ENCODE data around the gene EIF4A3. TPM values are rescaled to one million over a fixed set of nuclear protein-coding genes. Genes with fewer than 3 reads are reported as not detected.
"Not testable (repeated sequence)": the region's sequence is repeated elsewhere in the genome, so short reads cannot be mapped to it uniquely, and the experiment has no call there.

The EIF4A3 gene
- total and polyA plus RNA-seq, 9 of the 15 experiments (the other 6 are each of a cell fraction or from before 2014, with no cell fraction given) = 62.7 to 171 (median 127) TPM

- no peak overlapping the region for H3K27ac ChIP-seq (ENCODE audit: extremely low read depth, low read depth, low read length)
- BruUV-seq (replicated peaks) = no TSS peak
Measured at GRCh38 chr17:80158846-80159245, 11.9 kb upstream of the EIF4A3 start.

GRCh38 chr17:80155600-80155999 lies 8.7 kb upstream of the EIF4A3 start:
- ATAC-seq; BruUV-seq (replicated peaks); intact Hi-C loops (cut with micrococcal nuclease); H3K9ac ChIP-seq (ENCODE audit: insufficient read depth in 1 of 2, low read depth in 2 of 2, low read length in 2 of 2); in situ Hi-C loops (cut with MboI); H3K27ac ChIP-seq (ENCODE audit: extremely low read depth, low read depth, low read length); H3K4me3 ChIP-seq; H3K27me3 ChIP-seq (ENCODE audit: control insufficient read depth in 2 of 2, insufficient read depth in 2 of 2, low read length in 2 of 2); H3K4me2 ChIP-seq (ENCODE audit: insufficient read depth, low read length); DNase-seq (ENCODE audit: extremely low read depth in 1 of 4, low spot score in 3 of 4); H3K9me3 ChIP-seq (replicated peaks; ENCODE audit: control insufficient read depth, insufficient read depth, low read depth, low read length); H3K79me2 ChIP-seq (ENCODE audit: control insufficient read depth, insufficient read depth, low read length); POLR2A ChIA-PET; H4K20me1 ChIP-seq (replicated peaks; ENCODE audit: control insufficient read depth, insufficient read depth, low read length); FAIRE-seq; H2AFZ ChIP-seq (ENCODE audit: low read depth, low read length); H3K36me3 ChIP-seq (ENCODE audit: control insufficient read depth, insufficient read depth, low read length); CTCF ChIA-PET (ENCODE audit: low intra/inter-chr PET ratio); H3K9me1 ChIP-seq (ENCODE audit: control insufficient read depth, insufficient read depth, low read length); H3K4me1 ChIP-seq (replicated peaks in 1 of 2; ENCODE audit: control insufficient read depth in 2 of 2, insufficient read depth in 2 of 2, low read length in 2 of 2): not testable (repeated sequence)
- TF ChIP-seq TRIM28 (IDR thresholded peaks at IDR 0.05) (peak; percentile 85), TRIM24 (IDR thresholded peaks at IDR 0.05) (peak in 1 of 2 experiments; percentile 15; a peak in 1 of 4 replicates), EP300 (IDR thresholded peaks at IDR 0.05; ENCODE audit: low read length) (peak; percentile 13; the same call in 1 of the 2 replicates), CBX3 (IDR thresholded peaks at IDR 0.05; ENCODE audit: borderline replicate concordance in 1 of 2, low read length in 2 of 2) (peak in 1 of 2 experiments; percentile 74; a peak in 1 of 3 replicates), CBX5 (IDR thresholded peaks at IDR 0.05; ENCODE audit: borderline replicate concordance, low read depth) (peak; percentile 77; the same call in 1 of the 2 replicates)
- TF ChIP-seq, protein P1, sequence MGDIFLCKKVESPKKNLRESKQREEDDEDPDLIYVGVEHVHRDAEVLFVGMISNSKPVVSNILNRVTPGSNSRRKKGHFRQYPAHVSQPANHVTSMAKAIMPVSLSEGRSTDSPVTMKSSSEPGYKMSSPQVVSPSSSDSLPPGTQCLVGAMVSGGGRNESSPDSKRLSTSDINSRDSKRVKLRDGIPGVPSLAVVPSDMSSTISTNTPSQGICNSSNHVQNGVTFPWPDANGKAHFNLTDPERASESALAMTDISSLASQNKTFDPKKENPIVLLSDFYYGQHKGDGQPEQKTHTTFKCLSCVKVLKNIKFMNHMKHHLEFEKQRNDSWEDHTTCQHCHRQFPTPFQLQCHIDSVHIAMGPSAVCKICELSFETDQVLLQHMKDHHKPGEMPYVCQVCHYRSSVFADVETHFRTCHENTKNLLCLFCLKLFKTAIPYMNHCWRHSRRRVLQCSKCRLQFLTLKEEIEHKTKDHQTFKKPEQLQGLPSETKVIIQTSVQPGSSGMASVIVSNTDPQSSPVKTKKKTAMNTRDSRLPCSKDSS (IDR thresholded peaks at IDR 0.05; ENCODE audit: low read depth, partially characterized antibody) = peak; percentile 44
- 0% methylated on average over 2 of the region's 2 CpGs for WGBS (ENCODE audit: insufficient coverage, low coverage, missing lambda C conversion rate)

More at GRCh38 chr17:80158846-80159245, 11.9 kb upstream of the EIF4A3 start:
- Histone ChIP-seq H3K9me1 (ENCODE audit: control insufficient read depth, insufficient read depth, low read length) (no peaks in the 10 kb centered on the region), H3K9me3 (replicated peaks; ENCODE audit: control insufficient read depth, insufficient read depth, low read depth, low read length) (peaks cover 3% of the 10 kb centered on the region; the same call in 1 of the 2 replicates), H3K79me2 (ENCODE audit: control insufficient read depth, insufficient read depth, low read length) (no peaks in the 10 kb centered on the region), H4K20me1 (replicated peaks; ENCODE audit: control insufficient read depth, insufficient read depth, low read length) (no peaks in the 10 kb centered on the region), H3K4me2 (ENCODE audit: insufficient read depth, low read length) (no peak overlapping the region), H3K27me3 (ENCODE audit: control insufficient read depth in 2 of 2, insufficient read depth in 2 of 2, low read length in 2 of 2) (peaks cover 9 to 10% of the 10 kb centered on the region in 2 experiments; a peak in 4 of 5 replicates), H3K4me1 (replicated peaks in 1 of 2; ENCODE audit: control insufficient read depth in 2 of 2, insufficient read depth in 2 of 2, low read length in 2 of 2) (no peaks in the 10 kb centered on the region; a peak in 1 of 5 replicates), H3K4me3 (no peak overlapping the region), H3K36me3 (ENCODE audit: control insufficient read depth, insufficient read depth, low read length) (no peaks in the 10 kb centered on the region), H3K9ac (ENCODE audit: insufficient read depth in 1 of 2, low read depth in 2 of 2, low read length in 2 of 2) (no peak overlapping the region), H2AFZ (ENCODE audit: low read depth, low read length) (no peak overlapping the region)
- WGBS (ENCODE audit: insufficient coverage, low coverage, missing lambda C conversion rate) = 26% methylated on average over 2 of the region's 2 CpGs
- ATAC-seq (no peak), FAIRE-seq (no peak), DNase-seq (ENCODE audit: extremely low read depth in 1 of 4, low spot score in 3 of 4) (no peak)
- intact Hi-C loops (cut with micrococcal nuclease) = no loop called here
- in situ Hi-C loops (cut with MboI) = no loop called here
- TF ChIP-seq IRF1 (CRISPR knock-in tag; IDR thresholded peaks at IDR 0.05; ENCODE audit: borderline replicate concordance) (no peak), ZNF316 (IDR thresholded peaks at IDR 0.05) (0 out of 2 replicates have a peak, but pooled peaks have one; percentile 5), ZKSCAN3 (CRISPR knock-in tag; IDR thresholded peaks at IDR 0.05) (no peak), MCM7 (IDR thresholded peaks at IDR 0.05) (no peak)
- ChIA-PET CTCF (ENCODE audit: low intra/inter-chr PET ratio) (interaction anchor here (0.6 kb wide), 1 partner anchor 249 kb away, joined by 3 read pairs; no protein-coding TSS in a partner anchor), POLR2A (interaction anchor here (0.7 to 1.3 kb wide), 2 partner anchors 13 to 14 kb away, joined by 3 to 4 read pairs; no protein-coding TSS in a partner anchor)
